ENCODE results near the gene SLC16A12. TPM values are rescaled to one million over a fixed set of nuclear protein-coding genes. Genes with fewer than 3 reads are reported as not detected.

SLC16A12 gene
- total and polyA plus RNA-seq, 2 of the 13 experiments (the other 11 are each of a cell fraction or from before 2014, with no cell fraction given), result 0.02 TPM; not detected in 1

DNA sequence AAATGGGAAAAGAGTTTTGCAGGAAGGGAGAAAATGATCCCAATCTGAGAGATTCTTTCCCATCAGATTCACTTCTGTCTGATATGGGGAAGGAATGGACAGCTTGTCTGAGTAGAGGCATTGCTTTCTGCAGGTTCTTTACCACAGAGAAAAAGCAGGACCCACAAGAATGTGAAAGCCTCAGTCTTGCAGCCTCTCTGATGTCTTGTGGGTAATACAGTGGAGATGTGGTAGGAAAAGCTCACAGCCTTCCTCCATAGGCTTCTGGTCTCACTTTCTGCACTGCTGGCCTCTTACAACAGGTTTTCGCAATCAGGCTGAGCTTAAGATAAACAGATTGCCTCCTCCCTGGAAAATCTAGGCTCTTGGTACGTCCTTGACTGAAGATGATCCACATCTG is 142.4 kb downstream of the SLC16A12 start (continued):
- TF ChIP-seq ZNF841 (CRISPR knock-in tag; IDR thresholded peaks at IDR 0.05; ENCODE audit: borderline replicate concordance) (no peak), ZNF749 (CRISPR knock-in tag; IDR thresholded peaks at IDR 0.05; ENCODE audit: borderline replicate concordance) (no peak), CEBPB (IDR thresholded peaks at IDR 0.05; ENCODE audit: borderline replicate concordance, low read depth, low read length) (peak; percentile 38; the same call in 1 of the 2 replicates), NFYB (CRISPR knock-in tag; IDR thresholded peaks at IDR 0.05) (no peak), SRF (IDR thresholded peaks at IDR 0.05; ENCODE audit: low read depth, low read length) (no peak)

DNA sequence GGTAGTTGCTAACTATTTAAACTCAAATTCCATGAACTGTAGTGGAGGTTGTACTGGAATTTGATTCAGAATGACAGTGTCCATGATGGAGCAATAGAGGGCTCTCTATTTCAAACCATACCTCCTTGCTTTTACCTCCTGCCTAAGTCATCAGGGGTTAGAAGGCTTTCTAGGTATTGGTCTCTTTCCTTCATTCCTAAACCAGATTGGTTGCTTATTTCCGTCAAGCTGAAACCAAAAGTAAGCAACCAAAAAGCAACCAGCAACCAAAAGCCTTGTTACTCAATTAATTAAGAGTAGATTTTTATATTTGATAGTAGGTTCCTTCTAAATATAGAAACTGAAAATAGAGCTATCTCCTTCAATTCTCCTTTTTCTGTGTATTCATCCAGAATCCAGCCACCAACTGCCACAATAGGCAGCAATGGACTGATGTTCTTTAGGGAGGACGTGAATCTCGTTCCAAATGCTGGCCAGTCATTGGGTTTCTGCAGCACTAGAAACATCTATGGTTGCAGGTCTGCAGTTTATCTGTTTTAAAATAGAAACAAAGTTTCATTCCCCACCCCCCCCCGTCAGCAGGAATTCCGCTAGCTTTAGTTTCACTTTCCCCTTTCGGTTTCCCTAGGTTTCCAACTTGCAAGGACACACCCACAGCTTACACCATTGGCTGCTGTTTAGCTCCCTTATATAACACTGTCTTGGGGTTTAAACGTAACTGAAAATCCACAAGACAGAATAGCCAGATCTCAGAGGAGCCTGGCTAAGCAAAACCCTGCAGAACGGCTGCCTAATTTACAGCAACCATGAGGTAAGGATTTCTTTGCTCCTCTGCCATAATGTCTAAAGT is 143.3 kb downstream of the SLC16A12 start, which contains the start of gene IFIT1:
Gene IFIT1 (plus strand): TSS at position 717 of the 850 bp plus-strand sequence. CDS start 90 bp downstream, at position 807.
- in situ Hi-C loops (cut with HindIII; ENCODE audit: extremely low pct_ligation_motif_present, low pct_unique_long_range_greater_than_20kb) (no loop called here), intact Hi-C loops (cut with micrococcal nuclease; ENCODE audit: unreplicated experiment) (loop anchor here (1.0 to 2.0 kb wide), 2 partner anchors 17 to 22 kb away; partner anchors contain the start of gene IFIT5)
- DNase-seq (ENCODE audit: low spot score) (peak; percentile 82), FAIRE-seq (peak; percentile 75), ATAC-seq (peak; percentile 95)
- no TSS peak for BruUV-seq (replicated peaks)
- Histone ChIP-seq H3K27me3 (ENCODE audit: control insufficient read depth in 1 of 2, insufficient read depth in 2 of 2, low read length in 2 of 2) (no peaks in the 10 kb centered on the region), H3K9me3 (ENCODE audit: low read length) (no peaks in the 10 kb centered on the region), H4K20me1 (ENCODE audit: insufficient read depth, low read length) (no peaks in the 10 kb centered on the region), H3K9ac (ENCODE audit: insufficient read depth, low read depth, low read length) (peak within 1 kb of the TSS; percentile 54), H3K36me3 (replicated peaks in 1 of 2; ENCODE audit: control insufficient read depth in 1 of 2, insufficient read depth in 2 of 2, low read length in 2 of 2) (no peaks in the 10 kb centered on the region), H2AFZ (ENCODE audit: low read length) (peak within 1 kb of the TSS; percentile 55), H3K27ac (ENCODE audit: extremely low read length, insufficient read depth, low read length) (peak within 1 kb of the TSS; percentile 66), H3K79me2 (ENCODE audit: insufficient read depth, low read length) (no peaks in the 10 kb centered on the region), H3K4me2 (ENCODE audit: low read depth, low read length) (peak within 1 kb of the TSS; percentile 72), H3K4me1 (ENCODE audit: insufficient read depth, low read length) (peaks cover 10% of the 10 kb centered on the region), H3K4me3 (replicated peaks in 1 of 3; ENCODE audit: insufficient read depth in 1 of 3, low read depth in 2 of 3, low read length in 3 of 3) (peak within 1 kb of the TSS; percentile 68 to 88 (median 78))
- CTCF ChIA-PET (ENCODE audit: low intra/inter-chr PET ratio, low total read pairs), result no interaction called here
- POLR2A ChIA-PET, result interaction anchor here (0.7 to 1.8 kb wide), 10 partner anchors 19 to 309 kb away, joined by 3 to 13 read pairs (median 5); partner anchors contain the start of genes IFIT3, IFIT5, KIF20B and LIPA
- WGBS (ENCODE audit: low lambda C conversion rate), result under 1% methylated on average over 8 of the region's 8 CpGs
- peak; percentile 33; the same call in 1 of the 2 replicates for TF ChIP-seq E2F1 (CRISPR knock-in tag; IDR thresholded peaks at IDR 0.05)
- TF ChIP-seq ZNF562 (CRISPR knock-in tag; IDR thresholded peaks at IDR 0.05; ENCODE audit: borderline replicate concordance), result no peak
- TF ChIP-seq POLR2G (IDR thresholded peaks at IDR 0.05; ENCODE audit: low read depth, low read length), result 0 out of 2 replicates have a peak, but pooled peaks have one; percentile 32
- TF ChIP-seq ASH2L (IDR thresholded peaks at IDR 0.05; ENCODE audit: insufficient read length, low read depth, low read length), result peak; percentile 75
- 0 out of 4 replicates have a peak, but pooled peaks of 1 of the 2 experiments have one; percentile 32 for TF ChIP-seq POLR2A (IDR thresholded peaks at IDR 0.05; ENCODE audit: insufficient read depth in 1 of 2, low read depth in 2 of 2, low read length in 2 of 2)
- TF ChIP-seq KMT2B (CRISPR knock-in tag; IDR thresholded peaks at IDR 0.05), result peak; percentile 55
- peak; percentile 10; the same call in 1 of the 2 replicates for TF ChIP-seq STAG1 (CRISPR knock-in tag; IDR thresholded peaks at IDR 0.05)
- TF ChIP-seq ZNF33A (CRISPR knock-in tag; IDR thresholded peaks at IDR 0.05; ENCODE audit: borderline replicate concordance), result no peak
- TF ChIP-seq, protein P1, sequence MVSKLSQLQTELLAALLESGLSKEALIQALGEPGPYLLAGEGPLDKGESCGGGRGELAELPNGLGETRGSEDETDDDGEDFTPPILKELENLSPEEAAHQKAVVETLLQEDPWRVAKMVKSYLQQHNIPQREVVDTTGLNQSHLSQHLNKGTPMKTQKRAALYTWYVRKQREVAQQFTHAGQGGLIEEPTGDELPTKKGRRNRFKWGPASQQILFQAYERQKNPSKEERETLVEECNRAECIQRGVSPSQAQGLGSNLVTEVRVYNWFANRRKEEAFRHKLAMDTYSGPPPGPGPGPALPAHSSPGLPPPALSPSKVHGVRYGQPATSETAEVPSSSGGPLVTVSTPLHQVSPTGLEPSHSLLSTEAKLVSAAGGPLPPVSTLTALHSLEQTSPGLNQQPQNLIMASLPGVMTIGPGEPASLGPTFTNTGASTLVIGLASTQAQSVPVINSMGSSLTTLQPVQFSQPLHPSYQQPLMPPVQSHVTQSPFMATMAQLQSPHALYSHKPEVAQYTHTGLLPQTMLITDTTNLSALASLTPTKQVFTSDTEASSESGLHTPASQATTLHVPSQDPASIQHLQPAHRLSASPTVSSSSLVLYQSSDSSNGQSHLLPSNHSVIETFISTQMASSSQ (IDR thresholded peaks at IDR 0.05; ENCODE audit: low read depth), result 0 out of 2 replicates have a peak, but pooled peaks have one; percentile 16
- TF ChIP-seq, protein P1 (CRISPR knock-in tag; IDR thresholded peaks at IDR 0.05; ENCODE audit: borderline replicate concordance), result no peak
- TF ChIP-seq HDAC6 (IDR thresholded peaks at IDR 0.05; ENCODE audit: low read depth, low read length), result no peak
- no peak for TF ChIP-seq ZNF180 (CRISPR knock-in tag; IDR thresholded peaks at IDR 0.05; ENCODE audit: borderline replicate concordance, low read depth)
